SK-N-SH treated with all-trans-retinoic acid at 6 μM for 48 hours (cell line): ENCODE results near the gene TMEM176B.

ENCODE experiments used
- CREB5 ChIP-seq: fragments of 250-450 bp; sonication (Bioruptor Pico); IDR thresholded peaks from 2 replicates; pipeline ENCODE4 v1.5.1; 2020; ENCODE audit warnings: low read depth, mild to moderate bottlenecking, moderate library complexity
- CSDC2 ChIP-seq: fragments of 250-450 bp; sonication (Bioruptor Pico); IDR thresholded peaks from 2 replicates; pipeline ENCODE4 v1.5.0; 2020; ENCODE audit warnings: mild to moderate bottlenecking, moderate library complexity
- ESRRG ChIP-seq: fragments of 250-450 bp; sonication (Bioruptor Pico); IDR thresholded peaks from 2 replicates; pipeline ENCODE4 v1.6.1; 2021; ENCODE audit warnings: mild to moderate bottlenecking
- PATZ1 ChIP-seq: fragments of 250-450 bp; sonication (Bioruptor Pico); IDR thresholded peaks from 2 replicates; pipeline ENCODE4 v1.8.0; 2020; ENCODE audit warnings: mild to moderate bottlenecking, moderate library complexity, borderline replicate concordance
- ZFP3 ChIP-seq: fragments of 250-450 bp; sonication (Bioruptor Pico); IDR thresholded peaks from 2 replicates; pipeline ENCODE4 v1.5.0; 2020; ENCODE audit warnings: mild to moderate bottlenecking, moderate library complexity
- ZFP30 ChIP-seq: fragments of 450-650 bp; formaldehyde crosslinking; IDR thresholded peaks from 2 replicates; pipeline ENCODE4 v1.5.0; 2022; ENCODE audit warnings: mild to moderate bottlenecking, moderate library complexity

DNA sequence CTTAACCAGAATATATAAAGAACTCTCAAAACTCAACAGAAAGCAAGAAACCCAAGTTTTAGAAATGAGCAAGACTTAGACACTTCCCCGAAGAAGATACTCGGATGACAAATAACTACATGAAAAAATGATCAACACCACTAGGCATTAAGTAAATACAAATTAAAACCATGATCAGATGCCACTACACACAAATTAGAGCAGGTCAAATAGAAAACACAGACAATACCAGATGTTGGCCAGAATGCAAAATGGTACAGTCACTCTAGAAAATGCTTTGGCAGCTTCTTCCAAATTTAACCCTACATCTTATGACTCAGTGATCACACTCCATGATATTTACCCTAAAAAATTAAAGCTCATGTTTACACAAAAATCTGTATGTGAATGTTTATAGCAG is 18.8 kb upstream of the TMEM176B start:
- TF ChIP-seq CSDC2 (CRISPR knock-in tag) (no peak), ZFP3 (CRISPR knock-in tag) (no peak), CREB5 (CRISPR knock-in tag) (no peak), PATZ1 (no peak), ZFP30 (CRISPR knock-in tag) (no peak), ESRRG (CRISPR knock-in tag) (no peak)
